Sigmoid colon (tissue), 4 donors: Measurements from ENCODE around the gene DKK1.

ENCODE experiments used
- CTCF ChIP-seq, 4 experiments: fragments of 450-650 bp in 3 of 4; fragments of 200-600 bp in 1 of 4; IDR thresholded peaks; one replicate each; pipeline ENCODE4 v1.5.1; 2016 to 2019; ENCODE audit warnings: antibody characterized with exemption in 4 of 4, mild to moderate bottlenecking in 3 of 4, moderate library complexity in 2 of 4
- POLR2A ChIP-seq, 2 donors: fragments of 450-650 bp; IDR thresholded peaks; one replicate each; pipeline ENCODE4 v1.6.1; 2016; ENCODE audit warnings: antibody characterized with exemption in 2 of 2, mild to moderate bottlenecking in 2 of 2, moderate library complexity in 2 of 2
- POLR2AphosphoS5 ChIP-seq, 4 donors: sonication (generic); formaldehyde crosslinking; IDR thresholded peaks; one replicate each; pipeline ENCODE4 v1.6.1; 2017; ENCODE audit warnings: antibody characterized with exemption in 4 of 4

- TF ChIP-seq CTCF (IDR thresholded peaks at IDR 0.05) (no peak), POLR2A (IDR thresholded peaks at IDR 0.05) (no peak), POLR2AphosphoS5 (IDR thresholded peaks at IDR 0.05) (no peak)
Measured at GRCh38 chr10:52343439-52343838, 29.4 kb downstream of the DKK1 start.
